HG03558 (cell line): ENCODE measurements around the gene PTPRS.

Source experiments
- ATAC-seq: cut with Tn5 transposase; IDR thresholded peaks from one replicate; pipeline ENCODE4 v1.9.1; 2021; ENCODE audit warnings: moderate number of reproducible peaks; ENCODE audit not compliant: unreplicated experiment; ENCODE audit errors: extremely low read depth

Gene PTPRS

GRCh38 chr19:5291588-5292193 is 48.9 kb downstream of the PTPRS start:
- ATAC-seq, result no peak
